Lower leg skin (tissue), 3 donors: ENCODE measurements around the gene PRR4.

Experiments used
- CTCF ChIP-seq, 3 donors: fragments of 450-650 bp; IDR thresholded peaks; one replicate each; pipeline ENCODE4 v1.5.1; 2016; ENCODE audit warnings: antibody characterized with exemption in 3 of 3, mild to moderate bottlenecking in 3 of 3, moderate library complexity in 2 of 3
- POLR2A ChIP-seq, 2 donors: fragments of 450-650 bp; IDR thresholded peaks; one replicate each; pipeline ENCODE4 v1.6.1; 2016 to 2017; ENCODE audit warnings: antibody characterized with exemption in 2 of 2, mild to moderate bottlenecking in 1 of 2, moderate library complexity in 1 of 2

DNA sequence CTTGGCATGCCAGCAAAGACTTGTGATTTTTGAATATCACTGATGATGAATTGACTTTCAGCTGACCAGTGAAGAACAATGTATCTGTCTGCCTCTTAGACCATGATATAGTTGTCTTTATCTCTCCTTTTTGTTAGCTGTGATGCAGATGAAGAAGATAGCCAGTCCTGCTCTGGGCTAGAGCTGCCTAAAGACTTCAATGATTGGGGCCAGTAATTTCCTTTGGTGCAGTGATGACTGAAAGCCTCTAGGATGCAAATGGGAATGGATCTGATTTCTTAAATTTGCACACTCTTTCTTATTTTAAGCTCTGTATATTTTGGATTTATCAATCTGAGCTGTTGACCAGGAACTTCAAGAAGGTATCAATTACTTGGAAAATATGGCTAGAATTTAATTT, 39.2 kb downstream of the PRR4 start, which contains the start of gene TAS2R9:
- TF ChIP-seq CTCF (IDR thresholded peaks at IDR 0.05) (no peak), POLR2A (IDR thresholded peaks at IDR 0.05) (no peak)
